ENCODE results near the gene WASF3.
"Not testable (repeated sequence)": the region's sequence is repeated elsewhere in the genome, so short reads cannot be mapped to it uniquely, and the experiment has no call there.

The WASF3 gene

DNA sequence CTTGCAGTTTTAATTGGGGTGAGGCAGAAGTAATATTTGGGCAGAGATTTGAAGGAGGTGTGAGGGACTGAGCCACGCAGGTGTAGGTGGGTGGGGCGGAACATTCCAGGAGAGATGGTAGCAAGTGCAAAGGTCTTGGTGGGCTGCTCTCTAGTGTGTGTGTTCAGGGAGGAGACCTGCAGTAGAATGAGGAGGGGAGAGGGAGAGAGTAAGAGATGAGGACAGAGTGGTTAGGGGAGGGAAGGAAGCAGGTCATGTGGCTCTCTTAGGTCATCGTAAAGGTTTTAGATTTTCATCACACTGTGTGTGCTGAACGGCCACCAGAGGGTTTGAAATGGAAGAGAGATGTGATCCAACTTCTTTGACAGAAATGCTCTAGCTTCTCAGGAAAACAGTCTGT lies 33.5 kb downstream of the WASF3 start:
- no peak for DNase-seq

DNA sequence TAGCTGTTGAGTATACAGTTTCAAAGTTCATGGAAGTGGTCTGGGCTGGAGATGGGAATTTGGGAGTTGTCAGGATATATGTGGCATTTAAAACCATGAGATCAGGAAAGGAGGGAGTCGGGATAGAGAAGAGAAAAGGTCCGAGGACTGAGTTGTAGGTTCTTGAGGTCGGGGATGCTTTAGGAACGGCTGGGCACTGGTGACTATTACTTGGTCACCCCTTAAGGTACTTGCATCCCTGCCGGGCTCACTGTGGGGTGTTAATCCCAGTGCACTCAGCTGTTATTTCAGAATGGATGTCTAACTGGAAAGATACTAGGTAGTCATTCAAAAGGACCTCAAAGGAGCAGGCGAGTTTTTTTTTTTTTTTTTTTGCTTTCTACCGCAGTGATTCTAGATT lies 34.2 kb downstream of the WASF3 start:
- DNase-seq = no peak

DNA sequence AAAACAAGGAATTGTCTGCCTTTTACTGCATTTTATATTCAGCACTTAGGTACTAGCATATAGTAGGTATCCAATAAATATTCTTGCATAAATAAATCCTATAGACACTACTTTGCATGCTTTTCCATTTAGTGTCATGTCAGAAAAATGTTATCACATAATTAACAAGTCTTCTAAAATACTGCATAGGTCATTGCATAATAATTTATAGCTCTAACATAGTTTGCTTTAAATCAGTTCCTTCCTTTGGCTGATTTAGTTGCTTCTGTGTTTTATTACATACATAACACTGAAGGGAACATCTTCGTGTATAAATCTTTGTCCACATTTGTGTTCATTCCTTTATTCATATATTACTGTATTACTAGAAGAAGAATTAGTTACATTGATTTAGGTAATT lies 36.2 kb downstream of the WASF3 start:
- no peak for DNase-seq

DNA sequence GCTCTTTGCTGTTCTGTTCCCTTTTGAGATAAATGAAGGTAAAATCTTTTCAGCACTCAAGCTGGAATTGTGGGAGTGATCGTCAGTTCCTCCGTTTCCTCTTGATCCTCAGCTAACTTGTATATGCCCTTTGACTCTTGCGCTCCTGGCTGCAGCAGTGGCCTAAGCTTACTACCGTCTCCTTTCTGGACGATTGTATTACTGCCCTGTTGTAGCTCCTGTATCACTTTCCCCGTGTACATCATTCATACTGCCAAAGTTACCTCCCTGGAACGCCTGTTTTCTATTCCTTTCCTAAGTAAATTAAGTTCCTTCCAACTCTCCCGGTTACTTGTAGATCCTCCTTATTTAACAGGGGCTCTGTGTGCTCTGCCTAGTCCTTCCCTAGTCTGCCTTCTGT lies 36.9 kb downstream of the WASF3 start:
- no peak for DNase-seq

DNA sequence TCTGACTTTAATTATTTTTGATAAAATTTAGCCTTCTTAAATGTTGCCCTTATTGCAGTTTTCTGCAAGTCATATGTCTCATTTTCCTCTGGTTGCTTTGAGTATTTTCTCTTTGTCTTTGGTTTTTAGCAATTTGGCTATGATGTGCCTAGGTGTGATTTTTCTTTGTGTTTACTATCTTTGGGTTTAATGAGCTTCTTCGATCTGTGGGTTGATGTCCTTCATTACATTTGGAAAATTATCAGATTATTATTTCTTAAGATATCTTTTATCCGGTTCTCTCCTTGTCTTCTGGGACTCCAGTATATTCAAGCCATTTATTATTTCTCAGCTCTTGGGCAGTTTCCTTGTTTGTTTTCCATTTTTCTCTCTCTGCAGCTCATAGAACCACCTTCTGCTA lies 39.0 kb downstream of the WASF3 start:
- no peak for DNase-seq

DNA sequence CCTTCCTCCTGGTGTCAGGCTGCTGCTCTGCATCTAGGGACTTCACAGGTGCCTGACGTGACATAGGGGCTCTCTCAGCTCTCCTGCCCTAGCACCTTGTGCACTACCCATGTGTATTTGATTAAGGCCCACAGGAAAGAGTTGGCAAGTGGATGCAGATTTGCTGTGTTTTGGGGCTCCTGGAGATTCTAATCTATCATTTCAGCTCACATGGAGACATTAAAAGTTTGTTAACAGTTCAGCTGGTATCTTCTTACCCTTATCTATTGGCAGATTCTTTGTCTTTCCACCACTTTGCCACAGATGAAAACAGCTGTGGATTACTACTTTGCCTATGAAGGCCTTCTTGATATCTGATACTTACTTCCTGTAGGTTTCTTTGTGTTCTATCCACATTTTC lies 41.9 kb downstream of the WASF3 start:
- DNase-seq = no peak

DNA sequence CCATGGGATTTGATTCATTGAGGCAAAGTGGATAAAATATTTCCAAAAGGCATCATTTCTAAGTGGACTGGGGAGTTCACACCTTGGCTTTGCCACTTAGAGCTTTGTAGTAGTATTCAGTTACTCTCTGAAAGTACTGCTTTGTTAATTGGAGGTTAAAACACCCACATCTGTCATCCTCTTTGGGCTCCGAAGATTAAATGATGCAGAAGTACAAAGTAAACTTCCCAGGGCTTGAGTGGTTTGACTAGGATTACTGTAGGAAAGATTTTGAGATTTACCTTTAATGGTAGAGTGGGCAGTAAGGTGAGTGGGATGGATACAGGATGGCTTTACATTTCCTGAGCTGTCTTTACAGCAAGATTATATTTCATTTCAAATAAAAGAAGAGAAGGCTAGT lies 42.4 kb downstream of the WASF3 start:
- no peak for DNase-seq

DNA sequence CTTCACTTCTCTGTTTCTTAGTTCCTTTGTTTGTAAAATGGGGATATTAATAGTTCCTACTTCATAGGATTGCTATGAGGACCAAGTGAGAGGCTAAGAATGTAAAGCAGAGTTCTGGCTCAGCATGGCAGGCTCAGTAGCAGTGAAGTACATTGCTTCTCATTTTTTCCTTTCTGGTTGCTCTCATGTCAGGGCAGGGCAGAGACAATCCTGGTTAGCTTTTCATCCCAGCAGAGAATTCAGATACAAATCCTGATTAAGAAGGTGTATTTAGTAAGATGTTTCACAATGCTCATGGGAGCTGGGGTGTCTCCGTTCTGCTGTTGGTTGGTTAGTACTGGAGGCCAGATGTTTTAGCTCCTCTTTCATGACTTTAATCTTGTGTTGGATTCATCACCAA lies 42.9 kb downstream of the WASF3 start:
- DNase-seq = no peak

DNA sequence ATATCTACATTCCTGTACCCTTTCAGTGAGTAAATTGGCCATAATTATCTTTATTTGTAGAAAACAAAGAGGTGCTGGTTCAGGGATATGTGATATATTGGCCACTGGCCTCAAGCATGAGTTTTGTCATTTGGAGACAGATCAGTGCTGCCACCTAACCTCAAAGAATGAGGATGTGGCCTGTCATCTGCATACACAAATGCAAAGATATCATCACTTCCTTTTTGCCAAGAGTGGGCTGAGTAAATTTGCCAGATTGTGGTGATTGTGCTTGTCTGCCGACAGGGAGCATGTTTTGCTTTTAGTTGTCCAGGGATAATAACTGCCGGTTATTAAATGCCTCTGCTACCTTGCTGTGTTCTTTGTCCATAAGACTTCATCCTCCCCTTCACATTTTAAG lies 44.2 kb downstream of the WASF3 start:
- no peak for DNase-seq

DNA sequence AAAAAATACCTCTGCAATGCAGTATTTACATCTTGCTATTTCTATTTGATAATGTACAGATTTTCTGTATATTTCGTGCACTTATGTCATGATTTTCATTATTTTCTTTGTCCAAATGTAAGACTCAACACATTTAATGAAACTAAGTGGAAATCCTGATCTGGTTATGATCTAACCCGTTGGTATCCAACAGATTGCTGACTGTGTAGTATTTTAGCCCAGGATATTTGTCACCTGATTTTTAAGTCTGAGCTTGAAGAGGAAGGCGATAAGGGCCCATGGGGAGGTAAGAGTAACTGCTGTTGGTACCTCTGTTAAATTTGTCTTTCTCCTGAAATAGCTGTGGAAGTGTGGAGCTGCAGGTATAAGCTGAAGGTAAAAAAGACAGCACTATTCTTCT lies 45.3 kb downstream of the WASF3 start:
- no peak for DNase-seq

DNA sequence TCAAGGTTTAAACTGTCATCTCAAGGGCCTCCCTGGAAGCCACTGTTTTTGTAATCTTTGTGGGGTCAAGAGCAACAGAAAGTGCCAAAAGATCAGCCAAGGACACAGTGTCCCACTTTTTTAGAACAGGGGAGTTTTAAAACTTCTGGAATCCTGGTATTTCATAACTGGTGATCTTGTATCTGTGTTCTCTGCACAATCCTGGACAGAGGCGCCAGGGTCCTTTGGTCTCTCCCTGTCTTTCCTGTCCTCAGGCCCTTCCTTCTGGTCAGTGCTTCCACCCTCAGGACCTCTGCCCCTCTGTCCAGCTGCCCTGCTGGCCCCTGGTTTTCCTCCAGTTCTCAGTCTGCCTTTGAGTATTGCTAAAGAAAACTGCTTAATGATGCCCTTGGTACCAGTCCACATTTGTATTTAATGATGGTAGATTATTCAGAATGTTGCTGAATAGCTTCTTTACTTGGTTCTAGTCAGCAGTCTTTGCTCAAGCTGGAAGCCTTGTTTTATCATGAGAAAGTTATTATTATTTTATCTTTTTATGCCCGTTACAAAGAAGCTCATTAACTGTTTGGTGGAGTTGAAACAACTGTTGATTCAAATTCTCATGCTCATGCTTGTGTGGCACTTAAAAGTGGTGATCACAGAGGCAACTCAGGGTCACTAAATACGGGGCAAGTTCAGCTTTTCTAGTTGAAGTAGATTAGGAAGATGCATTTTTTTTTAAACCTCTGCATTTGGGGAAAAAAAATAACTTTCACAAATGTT lies 47.5 kb downstream of the WASF3 start:
- DNase-seq = no peak

DNA sequence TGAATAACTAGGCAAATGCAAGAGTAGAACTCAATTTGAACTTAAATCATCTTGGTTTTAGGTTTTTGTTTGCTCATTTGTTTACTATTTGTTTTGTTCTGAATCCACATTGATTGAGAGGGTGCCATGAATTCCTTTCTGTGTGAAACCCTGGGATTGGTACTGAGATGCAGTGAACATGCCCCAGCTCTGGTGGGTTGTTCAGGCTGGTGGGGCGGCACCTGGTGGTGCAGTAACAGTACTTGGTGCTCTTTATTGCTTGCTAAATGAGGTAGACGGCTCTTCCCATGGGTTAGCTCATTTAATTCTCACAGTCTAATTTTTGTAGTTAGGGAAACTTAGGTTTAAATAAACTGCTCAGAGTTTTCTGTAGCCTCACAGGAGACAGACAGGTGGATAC lies 48.4 kb downstream of the WASF3 start:
- DNase-seq = no peak

DNA sequence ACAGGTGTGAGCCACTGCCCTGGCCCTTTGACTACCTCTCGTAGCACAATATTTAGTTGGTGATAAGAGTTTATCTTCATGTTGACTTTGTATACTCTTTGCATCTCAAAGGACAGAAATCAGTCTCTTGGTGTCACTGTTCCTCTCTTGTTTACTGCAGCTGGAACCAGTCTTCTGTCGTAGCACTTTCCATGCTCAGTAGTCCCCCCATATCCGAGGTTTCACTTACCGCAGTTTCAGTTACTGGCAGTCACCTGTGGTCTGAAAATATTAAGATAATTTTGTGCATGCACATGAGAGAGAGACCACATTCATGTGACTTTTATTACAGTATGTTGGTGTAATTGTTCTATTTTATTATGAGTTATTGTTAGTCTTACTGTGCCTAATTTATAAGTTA lies 49.1 kb downstream of the WASF3 start:
- DNase-seq = no peak

DNA sequence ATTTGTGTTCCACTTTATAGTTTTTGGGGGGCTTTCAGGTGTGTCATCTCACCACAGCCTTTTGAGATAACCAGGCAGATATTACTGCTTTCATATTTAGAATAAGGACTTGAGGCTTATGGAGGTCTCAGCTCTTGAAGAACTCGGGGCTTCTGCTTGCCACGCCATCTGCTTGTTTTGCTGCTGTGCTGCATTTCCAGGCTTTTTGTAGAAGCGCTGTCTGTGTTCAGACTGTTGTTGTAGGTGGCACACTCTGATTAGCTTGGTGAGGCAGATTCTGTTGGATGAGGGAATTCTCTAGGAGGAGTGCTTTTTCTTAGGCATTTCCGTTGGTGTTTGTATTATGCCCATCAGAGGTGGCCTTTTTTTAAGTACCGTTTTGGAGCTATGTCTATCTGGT lies 57.2 kb downstream of the WASF3 start:
- DNase-seq = no peak

DNA sequence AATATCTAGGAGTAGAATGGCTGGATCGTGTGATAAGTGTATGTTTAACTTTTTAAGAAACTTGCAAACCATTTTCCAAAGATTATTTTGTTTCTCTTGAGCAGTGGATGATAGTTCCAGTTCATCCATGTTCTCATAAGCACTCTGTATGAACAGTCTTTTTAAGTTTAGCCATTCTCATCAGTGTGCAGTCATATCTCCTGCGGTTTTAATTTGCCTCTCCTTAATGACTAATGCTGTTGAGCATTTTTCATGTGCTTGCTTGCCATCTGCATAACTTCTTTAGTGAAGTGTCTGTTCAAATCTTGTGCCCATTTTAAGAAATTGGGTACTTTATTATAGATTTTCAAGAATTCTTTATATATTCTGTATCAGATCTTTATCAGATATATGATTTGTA lies 58.6 kb downstream of the WASF3 start:
- no peak for DNase-seq

DNA sequence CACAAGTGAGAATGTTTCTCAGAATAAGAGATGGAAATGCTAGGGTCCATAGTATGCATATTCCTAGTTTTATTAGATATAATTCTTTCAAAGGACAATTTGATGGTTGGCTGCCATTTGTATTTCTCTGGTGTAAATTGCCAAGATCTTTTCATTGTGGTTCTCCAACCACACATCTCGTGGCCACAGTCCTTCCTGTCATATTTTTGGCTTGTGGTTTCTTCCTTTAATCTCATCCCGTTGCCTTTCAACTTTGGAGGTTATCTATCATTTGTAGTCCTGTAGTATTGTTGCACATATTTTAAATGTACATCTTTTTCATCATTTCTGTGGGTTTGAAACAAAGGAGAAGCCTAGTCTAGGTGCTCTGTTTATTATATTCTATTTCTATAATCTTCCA lies 61.2 kb downstream of the WASF3 start:
- DNase-seq = no peak

DNA sequence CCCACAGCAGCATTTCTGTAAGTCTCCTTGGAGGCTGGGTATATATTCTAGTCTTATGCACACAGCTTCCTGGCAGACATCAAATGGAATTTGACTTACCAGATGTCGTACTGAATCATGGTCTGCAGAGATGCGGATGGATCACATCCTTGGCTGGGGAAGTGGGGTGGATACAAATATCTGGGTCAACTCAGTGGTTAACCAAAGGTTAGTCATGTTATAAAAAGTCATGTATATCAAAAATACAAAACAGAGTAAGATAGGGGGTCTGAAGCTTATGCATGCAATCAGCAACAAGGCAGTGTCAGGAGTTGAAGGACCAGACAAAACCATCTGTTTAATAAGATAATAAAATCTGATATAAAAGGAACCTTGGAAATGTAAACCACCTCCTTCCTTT lies 61.9 kb downstream of the WASF3 start:
- DNase-seq = no peak

DNA sequence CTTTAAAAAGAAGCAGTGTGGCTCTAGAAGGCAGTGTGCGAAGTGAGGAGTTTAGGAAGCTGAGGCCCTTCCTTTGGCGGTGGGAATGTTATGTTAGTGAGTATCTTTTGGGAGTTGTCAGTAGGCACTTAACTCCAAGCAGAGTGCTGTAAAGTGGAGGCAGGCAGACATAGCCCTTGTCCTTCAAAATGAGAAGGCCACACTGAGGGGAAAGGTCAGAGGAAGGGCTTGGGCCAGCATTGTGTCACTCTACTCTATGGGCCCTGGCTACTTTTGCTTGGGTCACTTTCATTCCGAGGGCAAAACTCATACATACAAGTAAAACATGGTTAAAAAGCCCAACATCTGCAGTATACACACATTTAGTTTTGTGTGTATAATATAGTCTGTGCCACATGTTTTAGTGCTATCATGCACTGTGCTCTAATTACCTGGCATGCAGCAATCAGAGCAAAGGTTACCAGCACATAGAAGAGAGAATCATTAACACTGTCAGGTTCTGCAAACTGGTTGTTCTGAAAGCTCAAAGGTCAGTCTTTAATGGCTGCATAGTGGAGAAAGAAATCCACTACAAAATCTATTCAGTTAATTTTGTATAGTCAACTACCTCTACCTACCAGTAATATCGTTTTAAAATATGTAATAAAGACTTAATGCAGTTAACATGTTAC lies 64.4 kb downstream of the WASF3 start:
- no peak for DNase-seq

DNA sequence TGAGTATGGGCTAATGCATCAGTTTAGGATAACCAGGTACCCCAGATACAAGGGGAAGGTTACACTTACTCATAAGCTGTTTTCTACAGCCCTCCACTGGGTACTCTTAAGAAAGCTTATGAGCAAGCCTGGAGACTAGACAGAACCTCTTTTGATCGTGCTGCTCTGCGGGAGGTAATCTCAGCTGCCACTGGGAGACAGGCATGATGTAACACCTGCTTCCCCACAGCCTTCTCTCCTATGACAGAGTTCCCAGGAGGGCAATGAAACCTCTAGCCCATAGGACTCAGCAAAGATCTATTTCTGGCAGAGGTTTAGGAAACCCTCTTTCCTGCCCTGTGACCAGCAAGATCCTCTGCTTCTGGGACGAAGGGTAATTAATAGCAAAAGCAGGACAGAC lies 65.6 kb downstream of the WASF3 start:
- DNase-seq = no peak

DNA sequence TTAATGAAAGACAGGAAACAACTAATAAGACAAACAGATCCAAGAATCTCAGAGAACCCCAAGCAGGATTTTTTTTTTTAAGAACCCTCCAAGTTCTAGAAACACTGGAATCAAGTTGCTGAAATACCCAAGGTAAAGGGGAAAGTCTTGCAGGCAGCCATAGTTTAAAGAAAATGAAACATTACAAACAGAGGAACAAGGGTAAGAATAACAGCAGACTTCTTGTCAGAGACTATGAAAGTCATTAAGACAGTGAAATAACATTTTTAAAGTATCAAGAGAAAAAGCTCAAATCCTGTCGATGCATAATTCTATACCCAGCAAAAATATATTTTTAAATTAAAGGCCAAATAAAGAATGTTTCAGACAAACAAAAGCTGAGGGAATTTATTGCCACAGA lies 67.1 kb downstream of the WASF3 start:
- DNase-seq = no peak

DNA sequence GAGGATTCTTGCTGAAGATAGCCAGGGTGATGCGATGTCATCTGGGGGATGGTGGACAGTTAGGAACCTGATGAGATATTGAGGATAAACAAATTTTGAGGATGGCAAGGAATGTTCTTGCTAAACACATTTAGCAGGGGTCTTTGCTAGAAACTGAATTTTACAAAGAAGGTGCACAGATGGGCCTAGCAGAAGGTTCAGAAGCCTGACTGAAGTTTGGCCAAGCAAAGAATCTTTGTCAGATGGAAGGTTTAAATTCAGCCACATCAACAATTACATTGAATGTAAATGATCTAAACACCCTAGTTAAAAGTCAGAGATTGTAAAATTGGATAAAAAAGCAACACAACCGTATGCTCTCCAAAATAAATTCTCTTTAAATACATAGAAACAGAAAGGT lies 68.8 kb downstream of the WASF3 start:
- no peak for DNase-seq

DNA sequence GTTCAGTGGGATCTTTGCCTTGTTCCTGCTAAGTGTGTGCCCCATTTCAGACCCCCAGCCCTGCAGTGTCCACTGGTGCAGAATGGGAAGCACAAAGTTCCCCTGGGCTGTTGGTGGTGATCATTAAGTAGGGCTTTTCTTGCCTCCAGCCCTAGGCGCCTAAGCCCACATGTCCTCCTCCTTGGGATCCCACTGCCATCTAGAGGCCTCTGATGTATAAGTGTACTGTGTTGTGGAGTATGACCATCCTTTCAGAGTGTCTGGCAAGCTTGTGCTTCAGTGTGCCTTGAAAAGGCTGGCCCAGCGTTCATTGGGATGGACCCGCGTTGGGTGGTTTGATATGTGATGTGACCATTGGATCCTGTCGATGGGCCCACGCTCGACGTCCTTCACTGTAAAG lies 71.2 kb downstream of the WASF3 start:
- DNase-seq = no peak

DNA sequence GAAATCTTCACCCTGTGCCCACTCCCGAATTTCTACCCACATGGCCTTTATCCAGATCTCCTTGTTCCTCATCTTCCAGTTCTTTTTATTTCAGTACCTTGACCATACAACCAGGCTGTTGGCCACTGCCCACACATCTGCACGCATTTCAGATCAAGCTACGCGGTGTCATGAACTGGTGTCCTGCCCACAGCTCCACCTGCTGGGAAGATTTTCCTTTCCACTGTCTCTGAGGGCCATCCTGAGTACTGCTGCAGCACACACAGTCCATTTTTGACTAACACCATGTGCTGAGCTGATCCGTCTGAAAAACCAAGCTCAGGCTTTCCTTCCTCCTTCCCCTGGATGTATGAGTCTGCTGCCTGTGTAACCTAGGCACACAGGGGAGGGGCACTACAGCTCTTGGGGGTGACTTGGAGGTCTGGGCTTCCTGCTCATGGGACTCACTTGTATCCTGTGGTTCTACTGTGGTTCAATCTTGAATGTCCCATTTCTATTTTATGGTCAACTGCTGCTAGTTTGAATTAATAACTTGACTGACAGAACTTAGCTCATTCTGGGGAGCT lies 71.9 kb downstream of the WASF3 start:
- no peak for DNase-seq

DNA sequence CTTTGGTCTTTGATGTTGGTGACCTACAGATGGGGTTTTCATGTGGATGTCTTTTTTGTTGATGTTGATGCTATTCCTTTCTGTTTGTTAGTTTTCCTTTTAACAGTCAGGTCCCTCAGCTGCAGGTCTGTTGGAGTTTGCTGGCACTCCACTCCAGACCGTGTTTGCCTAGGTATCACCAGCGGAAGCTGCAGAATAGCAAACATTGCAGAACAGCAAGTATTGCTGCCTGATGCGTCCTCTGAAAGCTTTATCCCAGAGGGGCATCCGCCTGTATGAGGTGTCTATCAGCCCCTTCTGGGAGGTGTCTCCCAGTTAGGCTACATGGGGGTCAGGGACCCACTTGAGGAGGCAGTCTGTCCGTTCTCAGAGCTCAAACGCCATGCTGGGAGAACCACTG lies 78.2 kb downstream of the WASF3 start:
- not testable (repeated sequence) for DNase-seq

DNA sequence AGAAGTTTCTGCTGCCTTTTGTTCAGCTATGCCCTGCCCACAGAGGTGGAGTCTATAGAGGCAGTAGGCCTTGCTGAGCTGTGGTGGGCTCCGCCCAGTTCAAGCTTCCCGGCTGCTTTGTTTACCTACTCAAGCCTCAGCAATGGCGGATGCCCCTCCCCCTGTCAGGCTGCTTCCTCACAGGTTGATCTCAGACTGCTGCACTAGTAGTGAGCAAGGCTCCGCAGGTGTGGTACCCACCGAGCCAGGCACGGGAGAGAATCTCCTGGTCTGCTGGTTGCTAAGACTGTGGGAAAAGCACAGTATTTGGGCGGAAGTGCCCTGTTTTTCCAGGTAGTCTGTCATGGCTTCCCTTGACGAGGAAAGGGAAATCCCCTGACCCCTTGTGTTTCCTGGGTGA lies 78.6 kb downstream of the WASF3 start:
- not testable (repeated sequence) for DNase-seq
